ENCODE results near the gene REST. TPM values are rescaled to one million over a fixed set of nuclear protein-coding genes. Genes with fewer than 3 reads are reported as not detected.

REST gene
- total RNA-seq, 1 experiment from 2014 or later = 98.1 TPM

GRCh38 chr4:56972809-56973208, 65.1 kb downstream of the REST start:
- Histone ChIP-seq H3K27ac (ENCODE audit: insufficient read length, low read depth, low read length) (no peak overlapping the region), H4K5ac (ENCODE audit: insufficient read length, low read depth, low read length) (no peak overlapping the region), H3T11ph (ENCODE audit: low read length) (no peak overlapping the region), H3K79me1 (ENCODE audit: insufficient read depth, low read depth, low read length, poor library complexity, severe bottlenecking) (no peaks in the 10 kb centered on the region), H3K4ac (ENCODE audit: low read depth, low read length) (no peak overlapping the region), H2AFZ (ENCODE audit: low read length) (no peak overlapping the region), H2BK12ac (ENCODE audit: insufficient read length, low read depth, low read length) (no peak overlapping the region), H4K8ac (replicated peaks; ENCODE audit: insufficient read length, low read depth, low read length) (no peak overlapping the region), H3K23me2 (ENCODE audit: insufficient read length, low read depth, low read length, poor library complexity, severe bottlenecking) (peaks cover 7% of the 10 kb centered on the region), H2BK15ac (ENCODE audit: low read depth, low read length) (no peak overlapping the region), H3K14ac (ENCODE audit: insufficient read depth, low read length) (no peak overlapping the region), H3K9ac (ENCODE audit: extremely low read depth, insufficient read length, low read length) (no peak overlapping the region), H3K18ac (ENCODE audit: insufficient read length, low read depth, low read length) (no peak overlapping the region), H3K27me3 (ENCODE audit: insufficient read depth, low read length) (no peaks in the 10 kb centered on the region), H2BK120ac (ENCODE audit: low read depth, low read length, poor library complexity, severe bottlenecking) (no peak overlapping the region), H3K4me2 (ENCODE audit: insufficient read depth, insufficient read length, low read length) (no peak overlapping the region), H4K91ac (ENCODE audit: insufficient read length, low read depth, low read length) (no peak overlapping the region), H3K9me3 (ENCODE audit: control insufficient read depth, low read depth, low read length) (no peaks in the 10 kb centered on the region), H3K79me2 (ENCODE audit: insufficient read depth, low read length) (peaks cover 16% of the 10 kb centered on the region), H2AK5ac (ENCODE audit: insufficient read length, low read length) (no peak overlapping the region), H2BK5ac (ENCODE audit: insufficient read length, low read length) (no peak overlapping the region), H4K20me1 (ENCODE audit: control insufficient read depth, insufficient read depth, insufficient read length) (no peaks in the 10 kb centered on the region), H3K4me1 (ENCODE audit: insufficient read depth, low read length) (no peaks in the 10 kb centered on the region; the same call in 1 of the 2 replicates), H2BK20ac (ENCODE audit: low read depth, low read length, poor library complexity, severe bottlenecking) (no peak overlapping the region), H3K56ac (ENCODE audit: insufficient read length, low read depth, low read length) (no peak overlapping the region), H3K23ac (ENCODE audit: insufficient read length, low read depth, low read length) (no peak overlapping the region)
- no peak for DNase-seq
- Mint-ChIP-seq H3K4me3 (no peak overlapping the region), H3K27ac (no peak overlapping the region), H3K4me1 (peaks cover 6 to 9% of the 10 kb centered on the region in 2 experiments; a peak in 3 of 4 replicates), H3K9me3 (no peaks in the 10 kb centered on the region; a peak in 3 of 5 replicates), H3K36me3 (ENCODE audit: insufficient read depth in 1 of 3, low read depth in 3 of 3) (peaks cover 42 to 59% (median 45%) of the 10 kb centered on the region in 3 experiments), H3K27me3 (ENCODE audit: low read depth) (no peaks in the 10 kb centered on the region)
- no peak for TF ChIP-seq CTCF (conservative IDR thresholded peaks at IDR 0.05)

All from H9 (cell line).